NCI-H1092 (cell line): Measurements from ENCODE around the gene TAF11L2.
"Not testable (repeated sequence)": the region's sequence is repeated elsewhere in the genome, so short reads cannot be mapped to it uniquely, and the experiment has no call there.

Experiments used
- DNase-seq: peaks from one replicate; lab custom pipeline; 2025; lab: John Stamatoyannopoulos, UW

Gene TAF11L2

GRCh38 chr5:17526504-17526903 is 28.5 kb downstream of the TAF11L2 start:
- not testable (repeated sequence) for DNase-seq

GRCh38 chr5:17528369-17528768 is 30.3 kb downstream of the TAF11L2 start, which contains the start of gene TAF11L6:
Gene TAF11L6, plus strand, starts transcription at chr5:17528669.
- DNase-seq: not testable (repeated sequence)
